ENCODE results near the gene SIK2.

GRCh38 chr11:111562692-111563389 lies 39.4 kb upstream of the SIK2 start:
- TF ChIP-seq CTCF (IDR thresholded peaks at IDR 0.05) (no peak), POLR2A (IDR thresholded peaks at IDR 0.05) (no peak)
